ENCODE results near the gene AP3S1.

Gene AP3S1

GRCh38 chr5:115940080-115940810 lies 98.5 kb downstream of the AP3S1 start:
- DNase-seq (ENCODE audit: low read depth) = no peak

- DNase-seq (ENCODE audit: low read depth) = no peak
These were observed 99.4 kb downstream of the AP3S1 start for GRCh38 chr5:115941051-115941675.

GRCh38 chr5:115944501-115944900 lies 102.8 kb downstream of the AP3S1 start:
- no peak for DNase-seq (ENCODE audit: low read depth)

GRCh38 chr5:115946655-115947054 lies 104.9 kb downstream of the AP3S1 start:
- no peak for DNase-seq (ENCODE audit: low read depth)

GRCh38 chr5:115947260-115947659 lies 105.5 kb downstream of the AP3S1 start:
- no peak for DNase-seq (ENCODE audit: low read depth)

- no peak for DNase-seq (ENCODE audit: low read depth)
These were observed 106.4 kb downstream of the AP3S1 start for GRCh38 chr5:115948091-115948534.

- no peak for DNase-seq (ENCODE audit: low read depth)
These were observed 107.4 kb downstream of the AP3S1 start for GRCh38 chr5:115949096-115949495.

- no peak for DNase-seq (ENCODE audit: low read depth)
These were observed 110.9 kb downstream of the AP3S1 start for GRCh38 chr5:115952588-115952987.

- no peak for DNase-seq (ENCODE audit: low read depth)
These were observed 112.4 kb downstream of the AP3S1 start for GRCh38 chr5:115954144-115954543.

GRCh38 chr5:115956957-115957356 lies 115.2 kb downstream of the AP3S1 start:
- DNase-seq (ENCODE audit: low read depth) = no peak

- DNase-seq (ENCODE audit: low read depth) = no peak
These were observed 119.9 kb downstream of the AP3S1 start for GRCh38 chr5:115961381-115962238.

- DNase-seq (ENCODE audit: low read depth) = no peak
These were observed 120.5 kb downstream of the AP3S1 start, which contains the start of gene LVRN for GRCh38 chr5:115962239-115962564. Gene LVRN (plus strand): TSS chr5:115962475. CDS start chr5:115962618, 143 bp downstream.

- no peak for DNase-seq (ENCODE audit: low read depth)
These were observed 121.0 kb downstream of the AP3S1 start for GRCh38 chr5:115962565-115963402.

GRCh38 chr5:115963566-115963965 lies 121.8 kb downstream of the AP3S1 start:
- no peak for DNase-seq (ENCODE audit: low read depth)
